ENCODE data around the gene ARIH1.

ARIH1 gene

GRCh38 chr15:72456684-72457083 is 17.4 kb upstream of the ARIH1 start:
- no peak overlapping the region for H3K27ac ChIP-seq
- TF ChIP-seq CTCF (IDR thresholded peaks at IDR 0.05): no peak
- DNase-seq (ENCODE audit: low spot score): no peak
- no peak overlapping the region for H3K4me3 ChIP-seq

- Histone ChIP-seq H3K4me3 (no peak overlapping the region), H3K27ac (no peak overlapping the region)
- TF ChIP-seq CTCF (IDR thresholded peaks at IDR 0.05): no peak
- DNase-seq (ENCODE audit: low spot score): no peak
These were observed 13.7 kb upstream of the ARIH1 start for GRCh38 chr15:72460402-72460801.

- DNase-seq (ENCODE audit: low spot score): no peak
- Histone ChIP-seq H3K4me3 (no peak overlapping the region), H3K27ac (no peak overlapping the region)
- no peak for TF ChIP-seq CTCF (IDR thresholded peaks at IDR 0.05)
These were observed 10.4 kb upstream of the ARIH1 start for GRCh38 chr15:72463702-72464101.

- H3K4me3 ChIP-seq: no peak overlapping the region
- no peak overlapping the region for H3K27ac ChIP-seq
- no peak for TF ChIP-seq CTCF (IDR thresholded peaks at IDR 0.05)
- no peak for DNase-seq (ENCODE audit: low spot score)
These were observed 9.9 kb upstream of the ARIH1 start for GRCh38 chr15:72464251-72464650.

- TF ChIP-seq CTCF (IDR thresholded peaks at IDR 0.05): no peak
- no peak overlapping the region for H3K4me3 ChIP-seq
- no peak for DNase-seq (ENCODE audit: low spot score)
- no peak overlapping the region for H3K27ac ChIP-seq
These were observed 6.0 kb upstream of the ARIH1 start for GRCh38 chr15:72468103-72468502.

GRCh38 chr15:72472992-72473610 is 1.0 kb upstream of the ARIH1 start:
- peak overlapping the region; percentile 97 for H3K4me3 ChIP-seq
- no peak for DNase-seq (ENCODE audit: low spot score)
- no peak for TF ChIP-seq CTCF (IDR thresholded peaks at IDR 0.05)

GRCh38 chr15:72474466-72474911 is 359 bp downstream of the ARIH1 start:
- no peak for DNase-seq (ENCODE audit: low spot score)
- H3K27ac ChIP-seq: peak overlapping the region; percentile 100
- H3K4me3 ChIP-seq: peak overlapping the region; percentile 97
- no peak for TF ChIP-seq CTCF (IDR thresholded peaks at IDR 0.05)

More at GRCh38 chr15:72472992-72473610, 1.0 kb upstream of the ARIH1 start:
- peak overlapping the region; percentile 100 for H3K27ac ChIP-seq

Data from coronary artery (tissue), 2 donors.